ENCODE results near the gene MIAT. TPM values are rescaled to one million over a fixed set of nuclear protein-coding genes. Genes with fewer than 3 reads are reported as not detected.

Gene MIAT
- total and polyA plus RNA-seq, 2 of the 4 experiments (the other 2 are of a cell fraction): 0.54 to 0.65 TPM

GRCh38 chr22:26708256-26709009 is 51.0 kb downstream of the MIAT start:
- peaks cover 2% of the 10 kb centered on the region; the same call in 1 of the 2 replicates for H3K9me3 ChIP-seq (ENCODE audit: control insufficient read depth, insufficient read depth, low read length)
- no peak overlapping the region for H3K56ac ChIP-seq (ENCODE audit: extremely low read depth, insufficient read depth, low read length)
- TF ChIP-seq RFX5 (IDR thresholded peaks at IDR 0.05; ENCODE audit: low read depth, low read length) (no peak), RCOR1 (IDR thresholded peaks at IDR 0.05; ENCODE audit: insufficient replicate concordance, low read length) (no peak), SMC3 (IDR thresholded peaks at IDR 0.05; ENCODE audit: low read depth, low read length) (no peak), ELK1 (IDR thresholded peaks at IDR 0.05; ENCODE audit: borderline replicate concordance, low read depth, low read length) (no peak), POLR2A (IDR thresholded peaks at IDR 0.05; ENCODE audit: low read depth, low read length) (no peak), CTCF (conservative IDR thresholded peaks at IDR 0.05; ENCODE audit: low read depth, low read length) (no peak), FOS (IDR thresholded peaks at IDR 0.05; ENCODE audit: low read depth, low read length) (no peak), MXI1 (IDR thresholded peaks at IDR 0.05; ENCODE audit: borderline replicate concordance, low read depth, low read length) (no peak), MAZ (IDR thresholded peaks at IDR 0.05; ENCODE audit: borderline replicate concordance, low read depth, low read length) (no peak), CHD1 (IDR thresholded peaks at IDR 0.05; ENCODE audit: low read depth, low read length) (no peak), MAFK (IDR thresholded peaks at IDR 0.05; ENCODE audit: low read depth, low read length) (no peak), BHLHE40 (IDR thresholded peaks at IDR 0.05; ENCODE audit: low read depth, low read length) (no peak), RAD21 (IDR thresholded peaks at IDR 0.05; ENCODE audit: low read length) (no peak), CEBPB (IDR thresholded peaks at IDR 0.05; ENCODE audit: low read depth, low read length) (no peak), NFE2L2 (IDR thresholded peaks at IDR 0.05; ENCODE audit: low read depth, low read length) (no peak)

More at GRCh38 chr22:26708256-26709009, 51.0 kb downstream of the MIAT start:
- no peak overlapping the region for H3K4me2 ChIP-seq (ENCODE audit: low read depth, low read length)
- no peak overlapping the region for H2AK9ac ChIP-seq (replicated peaks; ENCODE audit: low read depth, low read length, poor library complexity)
- H3K27ac ChIP-seq (ENCODE audit: insufficient read depth, low read length): no peak overlapping the region
- peak overlapping the region; percentile 80 for H2AK5ac ChIP-seq (ENCODE audit: low read depth, low read length)
- in situ Hi-C loops (cut with MboI; ENCODE audit: low sequenced_read_pairs) (no loop called here), intact Hi-C loops (cut with micrococcal nuclease) (no loop called here), dilution Hi-C loops (cut with HindIII; ENCODE audit: low sequenced_read_pairs, unreplicated experiment) (no loop called here)
- H4K8ac ChIP-seq (ENCODE audit: low read depth in 2 of 2, low read length in 2 of 2): peak overlapping the region in 1 of 2 experiments; percentile 44; a peak in 3 of 4 replicates
- 0 out of 2 replicates have a peak overlapping the region, but pooled peaks have one; percentile 10 for H3K23ac ChIP-seq (ENCODE audit: low read depth, low read length)
- H4K91ac ChIP-seq (ENCODE audit: insufficient read depth, low read depth, low read length): peak overlapping the region; percentile 44; the same call in 1 of the 2 replicates
- no peak for ATAC-seq (ENCODE audit: low read depth)
- H3K4ac ChIP-seq (ENCODE audit: low read depth, low read length): peak overlapping the region; percentile 59
- no peak overlapping the region for H2AFZ ChIP-seq (replicated peaks; ENCODE audit: low read length, poor library complexity)
- H2BK15ac ChIP-seq (ENCODE audit: low read depth, low read length): peak overlapping the region; percentile 90; the same call in 2 of the 3 replicates
- peak overlapping the region; percentile 81 for H2BK20ac ChIP-seq (ENCODE audit: low read depth, low read length)
- ChIA-PET CTCF (no interaction called here), POLR2A (ENCODE audit: unreplicated experiment) (interaction anchor here (0.7 kb wide), 1 partner anchor 16 kb away, joined by 3 read pairs; no protein-coding TSS in a partner anchor)
- H3K79me1 ChIP-seq (ENCODE audit: low read depth in 1 of 2, low read length in 2 of 2): peaks cover 3 to 25% of the 10 kb centered on the region in 2 experiments; a peak in 3 of 4 replicates
- H3K14ac ChIP-seq (replicated peaks; ENCODE audit: low read depth, low read length): 0 out of 2 replicates have a peak overlapping the region, but pooled peaks have one; percentile 24
- H3K27me3 ChIP-seq (ENCODE audit: control insufficient read depth, insufficient read depth, low read length): no peaks in the 10 kb centered on the region
- 100% methylated on average over 2 of the region's 7 CpGs; no CpG with 5 or more reads in 1 of the 2 experiments for WGBS, 2 experiments (ENCODE audit: extremely low coverage in 2 of 2, insufficient read length in 1 of 2)
- H3K18ac ChIP-seq (ENCODE audit: low read depth, low read length): peak overlapping the region; percentile 57; the same call in 1 of the 2 replicates
- no peak overlapping the region for H3K4me3 ChIP-seq (ENCODE audit: insufficient read depth, low read depth, low read length)
- H4K5ac ChIP-seq (ENCODE audit: low read depth, low read length): peak overlapping the region; percentile 45; the same call in 1 of the 2 replicates
- peaks cover 29% of the 10 kb centered on the region for H3K4me1 ChIP-seq (ENCODE audit: control insufficient read depth, insufficient read depth, low read length)
- no TSS peak for BruUV-seq (replicated peaks)
- peak overlapping the region; percentile 58 for H2BK120ac ChIP-seq (ENCODE audit: low read depth, low read length)
- no peaks in the 10 kb centered on the region; the same call in 1 of the 2 replicates for H4K20me1 ChIP-seq (ENCODE audit: insufficient read depth, low read length)
- no peak overlapping the region for H3K9ac ChIP-seq (ENCODE audit: low read depth, low read length)
- peaks cover 25% of the 10 kb centered on the region for H3K9me1 ChIP-seq (ENCODE audit: insufficient read depth, low read length)
- H3K36me3 ChIP-seq (ENCODE audit: control insufficient read depth, insufficient read depth, low read length): no peaks in the 10 kb centered on the region
- no peak for DNase-seq
- peak overlapping the region; percentile 32 for H2BK5ac ChIP-seq (ENCODE audit: low read depth, low read length, poor library complexity, severe bottlenecking)

Measured in IMR-90 (cell line).